ENCODE measurements around the gene HNRNPA3.

GRCh38 chr2:177184606-177185005 is 28.0 kb upstream of the HNRNPA3 start:
- no peak for TF ChIP-seq CTCF (IDR thresholded peaks at IDR 0.05; ENCODE audit: low read depth, low read length)
- no peak for TF ChIP-seq MYC (IDR thresholded peaks at IDR 0.05; ENCODE audit: low read depth, low read length)

Data from NB4 (cell line).